Body of pancreas (tissue), 4 donors: ENCODE results near the gene WDPCP. TPM values are rescaled to one million over a fixed set of nuclear protein-coding genes. Genes with fewer than 3 reads are reported as not detected.

Experiments
- ATAC-seq: fragments of 150-250 bp; one replicate; pipeline ENCODE4 v1.9.1; 2016
- DNase-seq, 4 donors: peaks; one replicate each; pipeline ENCODE4 v3.0.0-alpha.2; 2019
- H3K27ac ChIP-seq, 4 donors: fragments of 200-600 bp; sonication (generic); 1 replicate in 3 of 4; 2 replicates in 1 of 4; pipeline versions ENCODE4 v1.5.1 to v1.6.1; 2016 to 2019; ENCODE audit warnings: mild to moderate bottlenecking in 1 of 4, mixed read lengths in 1 of 4, moderate library complexity in 1 of 4
- H3K27me3 ChIP-seq, 2 donors: fragments of 200-600 bp; sonication (generic); one replicate each; pipeline ENCODE4 v1.6.0; 2016; ENCODE audit warnings: mild to moderate bottlenecking in 1 of 2
- H3K36me3 ChIP-seq, 2 donors: fragments of 200-600 bp; sonication (generic); replicated peaks in 1 of 2; 2 replicates each; pipeline ENCODE4 v1.5.1; 2016; ENCODE audit warnings: low read depth in 2 of 2; ENCODE audit not compliant: insufficient read depth in 1 of 2
- H3K4me1 ChIP-seq: fragments of 200-600 bp; sonication (generic); one replicate; pipeline ENCODE4 v1.6.0; 2016
- H3K4me3 ChIP-seq, 2 donors: fragments of 200-600 bp; sonication (generic); 1 replicate in 1 of 2; 2 replicates in 1 of 2; pipeline ENCODE4 v1.5.1; 2016 to 2019
- H3K9me3 ChIP-seq, 3 donors: fragments of 200-600 bp; sonication (generic); 1 replicate in 2 of 3; 2 replicates in 1 of 3; pipeline ENCODE4 v1.5.1; 2016
- CTCF ChIP-seq, 7 experiments: fragments of 450-650 bp in 4 of 7; fragments of 200-600 bp in 3 of 7; sonication (generic) in 3 of 7; IDR thresholded peaks; one replicate each; pipeline ENCODE4 v1.5.1; 2016 to 2019; ENCODE audit warnings: antibody characterized with exemption in 7 of 7
- POLR2A ChIP-seq, 3 donors: fragments of 450-650 bp; IDR thresholded peaks; one replicate each; pipeline ENCODE4 v1.6.1; 2016; ENCODE audit warnings: antibody characterized with exemption in 3 of 3, mild to moderate bottlenecking in 2 of 3
- WGBS, 2 donors: methylation state at CpG; one replicate each; pipeline ENCODE4 v1.1.5; 2017; 5-methylcytosine and 5-hydroxymethylcytosine counted together
- intact Hi-C: fragments of 100-400 bp; cut with DNase I; formaldehyde crosslinking; loops from one replicate; pipeline ENCODE4 v1.15.1; 2023
- total RNA-seq, 2 donors: library from RNA; depleted of rRNA; stranded (reverse); fragments of >200 nt; gene quantifications; one replicate each; pipeline ENCODE4 v1.1.0, GENCODE V29; 2016

Gene WDPCP
- total RNA-seq, 2 donors from 2014 or later = 6.9 to 8.3 TPM

GRCh38 chr2:63555931-63556330 is 32.3 kb downstream of the WDPCP start:
- Histone ChIP-seq H3K36me3 (no peaks in the 10 kb centered on the region), H3K9me3 (no peaks in the 10 kb centered on the region), H3K4me3 (no peak overlapping the region), H3K27ac (no peak overlapping the region), H3K4me1 (no peaks in the 10 kb centered on the region), H3K27me3 (no peaks in the 10 kb centered on the region)
- 87 to 98% methylated on average over 3 of the region's 3 CpGs for WGBS, 2 donors
- intact Hi-C loops = no loop called here
- DNase-seq = no peak
- TF ChIP-seq POLR2A (IDR thresholded peaks at IDR 0.05) = no peak
- TF ChIP-seq CTCF (IDR thresholded peaks at IDR 0.05) = no peak
- ATAC-seq = no peak

GRCh38 chr2:63555299-63555698 is 33.0 kb downstream of the WDPCP start:
- Histone ChIP-seq H3K36me3 (no peaks in the 10 kb centered on the region), H3K27me3 (no peaks in the 10 kb centered on the region), H3K4me1 (no peaks in the 10 kb centered on the region), H3K27ac (no peak overlapping the region), H3K4me3 (no peak overlapping the region), H3K9me3 (no peaks in the 10 kb centered on the region)
- TF ChIP-seq POLR2A (IDR thresholded peaks at IDR 0.05) (no peak), CTCF (IDR thresholded peaks at IDR 0.05) (no peak)
- intact Hi-C loops = no loop called here
- WGBS, 2 donors = 92% methylated on average over 7 of the region's 7 CpGs
- no peak for ATAC-seq
- no peak for DNase-seq

GRCh38 chr2:63553049-63553448 is 35.2 kb downstream of the WDPCP start:
- Histone ChIP-seq H3K4me1 (no peaks in the 10 kb centered on the region), H3K36me3 (no peaks in the 10 kb centered on the region), H3K27ac (no peak overlapping the region), H3K4me3 (no peak overlapping the region), H3K27me3 (no peaks in the 10 kb centered on the region), H3K9me3 (no peaks in the 10 kb centered on the region)
- TF ChIP-seq CTCF (IDR thresholded peaks at IDR 0.05) = no peak
- TF ChIP-seq POLR2A (IDR thresholded peaks at IDR 0.05) = no peak
- no peak for DNase-seq
- ATAC-seq = no peak
- 59 to 63% methylated on average over 4 of the region's 4 CpGs for WGBS, 2 donors
- intact Hi-C loops = no loop called here

- H3K4me3 ChIP-seq = no peak overlapping the region
- WGBS, 2 donors = 78 to 88% methylated on average over 2 of the region's 2 CpGs
- H3K9me3 ChIP-seq = no peaks in the 10 kb centered on the region
- no peak overlapping the region for H3K27ac ChIP-seq
- TF ChIP-seq CTCF (IDR thresholded peaks at IDR 0.05) (no peak), POLR2A (IDR thresholded peaks at IDR 0.05) (no peak)
- no peaks in the 10 kb centered on the region for H3K36me3 ChIP-seq
- no peaks in the 10 kb centered on the region for H3K27me3 ChIP-seq
- ATAC-seq = no peak
- no peak for DNase-seq
- intact Hi-C loops = no loop called here
- H3K4me1 ChIP-seq = no peaks in the 10 kb centered on the region
Observed at GRCh38 chr2:63545023-63545422, 43.3 kb downstream of the WDPCP start.

GRCh38 chr2:63544017-63544627 is 44.2 kb downstream of the WDPCP start:
- Histone ChIP-seq H3K4me1 (no peaks in the 10 kb centered on the region), H3K36me3 (no peaks in the 10 kb centered on the region), H3K4me3 (no peak overlapping the region), H3K27ac (no peak overlapping the region), H3K9me3 (no peaks in the 10 kb centered on the region), H3K27me3 (no peaks in the 10 kb centered on the region)
- ATAC-seq (no peak), DNase-seq (no peak)
- TF ChIP-seq CTCF (IDR thresholded peaks at IDR 0.05) (peak; percentile 15 to 43 (median 33)), POLR2A (IDR thresholded peaks at IDR 0.05) (no peak)
- intact Hi-C loops = no loop called here
- 94 to 100% methylated on average over 1 of the region's 1 CpG for WGBS, 2 donors
